Urinary bladder (tissue), 4 donors: ENCODE data around the gene HS1BP3. TPM values are rescaled to one million over a fixed set of nuclear protein-coding genes. Genes with fewer than 3 reads are reported as not detected.

ENCODE experiments used
- DNase-seq: peaks from one replicate; pipeline ENCODE4 v3.0.0-alpha.2; 2015; ENCODE audit errors: extremely low spot score
- H3K27ac ChIP-seq: one replicate; pipeline ENCODE4 v1.5.1; 2013; ENCODE audit warnings: low read depth, mild to moderate bottlenecking, moderate library complexity
- H3K36me3 ChIP-seq: one replicate; pipeline ENCODE4 v1.6.1; 2013; ENCODE audit warnings: mild to moderate bottlenecking, moderate library complexity; ENCODE audit not compliant: insufficient read depth
- H3K4me1 ChIP-seq: one replicate; pipeline ENCODE4 v1.6.1; 2013; ENCODE audit warnings: mild to moderate bottlenecking, moderate library complexity; ENCODE audit not compliant: insufficient read depth
- H3K4me3 ChIP-seq: one replicate; pipeline ENCODE4 v1.5.1; 2013; ENCODE audit warnings: low read depth, low read length
- WGBS: extraction: QIAGEN DNeasy Blood & Tissue Kit; methylation state at CpG from one replicate; pipeline ENCODE4 v1.1.7; 2013; 5-methylcytosine and 5-hydroxymethylcytosine counted together
- polyA plus RNA-seq: library from polyadenylated mRNA; stranded (reverse); fragments of 200-250 nt; gene quantifications from one replicate; pipeline ENCODE4 v1.2.3, GENCODE V29; 2013
- total RNA-seq: library from RNA; depleted of rRNA; stranded (reverse); fragments of >200 nt; gene quantifications from one replicate; pipeline ENCODE4 v1.2.3, GENCODE V29; 2014
- donor health status: healthy with polysubstance abuse.
- donor health status: healthy.

The HS1BP3 gene
- total and polyA plus RNA-seq, 2 donors, result 19.0 to 43.8 TPM

DNA sequence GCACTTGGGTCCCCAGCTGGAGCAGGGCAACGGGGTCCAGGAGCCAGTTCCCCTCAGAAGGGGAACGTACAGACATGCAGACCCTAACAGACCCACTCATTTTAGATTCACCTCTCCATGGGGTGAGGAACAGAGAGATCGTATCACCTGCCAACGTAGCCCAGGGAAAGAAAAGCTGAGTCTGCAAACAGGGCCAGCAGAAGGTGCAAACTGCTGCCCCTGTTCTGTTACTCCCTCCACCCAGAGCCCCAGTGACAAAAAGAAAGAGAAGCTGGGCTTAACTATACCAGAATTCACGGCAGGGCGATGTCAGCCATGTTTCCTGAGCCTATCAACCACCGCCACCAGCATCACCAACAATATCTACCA, 817 bp upstream of the HS1BP3 start:
- Histone ChIP-seq H3K4me1 (peaks cover 1% of the 10 kb centered on the region), H3K36me3 (no peaks in the 10 kb centered on the region), H3K4me3 (no peak overlapping the region), H3K27ac (peak overlapping the region; percentile 55)
- 65% methylated on average over 7 of the region's 7 CpGs for WGBS
- no peak for DNase-seq

DNA sequence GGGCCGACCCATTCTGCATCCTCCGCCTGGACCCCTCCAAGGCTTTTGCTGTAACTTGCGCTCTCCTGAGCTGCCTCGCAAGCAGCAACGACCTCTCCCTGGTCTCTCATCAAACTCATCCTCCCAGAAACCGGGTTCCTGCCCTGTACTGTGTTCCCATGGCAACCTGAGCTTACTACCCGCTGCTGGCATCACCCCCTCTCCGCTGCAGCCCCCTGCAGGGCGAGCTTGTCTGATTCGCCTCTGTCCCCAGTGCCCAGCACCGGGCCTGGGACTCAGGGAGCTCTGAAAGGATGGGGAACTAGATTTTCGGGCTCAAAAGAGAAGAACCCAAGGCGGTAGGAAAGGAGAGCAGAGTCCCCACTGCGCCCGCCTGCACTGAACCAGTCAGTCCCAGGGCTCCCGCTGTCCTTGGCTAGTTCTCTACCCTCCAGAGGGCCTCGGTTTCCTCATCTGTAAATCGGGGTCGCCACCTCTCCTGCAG, 463 bp downstream of the HS1BP3 start:
- WGBS, result 10% methylated on average over 19 of the region's 19 CpGs
- peaks cover 1% of the 10 kb centered on the region for H3K4me1 ChIP-seq
- no peak for DNase-seq
- no peaks in the 10 kb centered on the region for H3K36me3 ChIP-seq
- H3K4me3 ChIP-seq, result peak overlapping the region; percentile 52
- H3K27ac ChIP-seq, result peak overlapping the region; percentile 19

DNA sequence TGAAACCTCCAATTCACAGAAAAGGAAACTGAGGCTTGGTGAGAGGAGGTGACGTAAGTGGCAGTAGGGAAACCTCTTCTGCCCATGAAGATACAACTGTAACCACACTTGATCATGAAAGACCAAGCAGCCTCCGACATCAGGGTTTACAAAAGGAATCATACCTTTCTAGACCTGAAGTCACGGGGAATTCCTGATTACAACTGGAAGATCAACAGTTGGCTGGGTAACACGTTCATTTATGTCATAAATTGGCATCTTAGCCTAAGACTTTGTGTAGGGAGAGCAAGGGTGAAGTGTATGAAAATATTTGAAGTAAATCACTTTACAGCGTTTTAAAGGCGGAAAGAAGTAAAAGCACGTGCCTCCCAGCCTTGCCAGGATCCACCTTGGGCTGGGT, 922 bp downstream of the HS1BP3 start:
- Histone ChIP-seq H3K4me3 (peak overlapping the region; percentile 52), H3K27ac (no peak overlapping the region), H3K4me1 (peaks cover 1% of the 10 kb centered on the region), H3K36me3 (no peaks in the 10 kb centered on the region)
- 59% methylated on average over 7 of the region's 7 CpGs for WGBS
- no peak for DNase-seq

DNA sequence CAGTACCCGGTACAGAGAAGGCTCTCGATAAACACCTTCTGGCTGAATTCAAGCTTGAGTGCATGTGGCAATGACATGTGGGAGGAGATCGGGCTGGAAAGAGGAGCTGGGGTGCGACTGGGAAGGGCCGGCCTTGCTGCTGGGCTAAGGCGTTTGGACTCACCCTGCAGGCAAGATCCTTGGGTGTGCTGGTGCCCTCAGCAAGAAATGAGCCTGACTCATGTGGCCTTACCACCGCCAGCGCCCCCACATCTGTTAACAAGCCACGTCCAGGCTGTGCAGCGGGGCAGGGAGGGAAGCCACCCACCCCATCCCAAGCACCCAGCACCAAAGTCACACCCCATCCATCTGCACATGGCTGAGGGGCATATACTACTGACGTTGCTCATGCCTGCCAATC, 1.3 kb downstream of the HS1BP3 start:
- peaks cover 1% of the 10 kb centered on the region for H3K4me1 ChIP-seq
- H3K4me3 ChIP-seq, result no peak overlapping the region
- 79% methylated on average over 11 of the region's 11 CpGs for WGBS
- no peaks in the 10 kb centered on the region for H3K36me3 ChIP-seq
- DNase-seq, result no peak
- H3K27ac ChIP-seq, result no peak overlapping the region

DNA sequence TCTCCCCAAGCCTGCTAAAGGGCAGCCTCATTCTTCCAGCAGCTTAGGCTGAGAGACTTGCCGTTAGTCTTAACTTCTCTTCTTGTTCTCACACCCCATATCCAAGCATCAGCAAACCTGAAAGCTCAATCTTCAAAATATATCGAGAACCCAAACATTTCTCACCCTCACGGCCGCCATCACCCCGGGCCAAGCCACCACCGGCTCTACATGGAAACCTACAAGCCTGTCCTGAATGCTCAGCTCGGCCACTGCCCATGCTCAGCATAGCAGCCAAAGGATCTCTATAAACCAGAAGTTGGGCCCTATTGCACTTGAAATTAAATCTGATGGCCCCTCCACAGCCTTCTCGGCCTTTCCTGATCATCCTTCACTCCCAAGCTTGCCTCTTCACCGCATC, 2.1 kb downstream of the HS1BP3 start:
- no peaks in the 10 kb centered on the region for H3K36me3 ChIP-seq
- no peak overlapping the region for H3K27ac ChIP-seq
- no peak overlapping the region for H3K4me3 ChIP-seq
- WGBS, result 93% methylated on average over 9 of the region's 9 CpGs
- peaks cover 1% of the 10 kb centered on the region for H3K4me1 ChIP-seq
- no peak for DNase-seq

DNA sequence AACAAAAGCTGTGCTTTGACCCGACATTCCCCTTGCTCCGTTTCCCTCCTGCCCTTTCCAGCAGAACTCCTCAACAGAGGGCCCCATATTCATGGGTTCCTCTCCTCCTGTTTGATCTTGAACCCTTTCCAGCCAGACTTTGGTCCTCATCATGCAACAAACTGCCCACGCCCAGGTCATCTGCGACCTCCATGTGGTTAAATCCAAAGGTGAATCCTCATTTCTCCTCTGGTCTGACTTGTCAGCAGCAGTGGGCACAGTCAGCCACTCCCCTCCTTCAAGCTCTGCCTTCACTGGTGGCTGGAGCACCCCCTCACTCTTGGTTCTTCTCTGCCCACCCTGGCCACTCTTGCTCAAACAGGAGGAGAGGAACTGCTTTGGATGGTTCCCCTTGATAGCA, 2.7 kb downstream of the HS1BP3 start:
- peaks cover 1% of the 10 kb centered on the region for H3K4me1 ChIP-seq
- no peaks in the 10 kb centered on the region for H3K36me3 ChIP-seq
- WGBS, result 90% methylated on average over 4 of the region's 4 CpGs
- H3K27ac ChIP-seq, result no peak overlapping the region
- H3K4me3 ChIP-seq, result no peak overlapping the region
- DNase-seq, result no peak

DNA sequence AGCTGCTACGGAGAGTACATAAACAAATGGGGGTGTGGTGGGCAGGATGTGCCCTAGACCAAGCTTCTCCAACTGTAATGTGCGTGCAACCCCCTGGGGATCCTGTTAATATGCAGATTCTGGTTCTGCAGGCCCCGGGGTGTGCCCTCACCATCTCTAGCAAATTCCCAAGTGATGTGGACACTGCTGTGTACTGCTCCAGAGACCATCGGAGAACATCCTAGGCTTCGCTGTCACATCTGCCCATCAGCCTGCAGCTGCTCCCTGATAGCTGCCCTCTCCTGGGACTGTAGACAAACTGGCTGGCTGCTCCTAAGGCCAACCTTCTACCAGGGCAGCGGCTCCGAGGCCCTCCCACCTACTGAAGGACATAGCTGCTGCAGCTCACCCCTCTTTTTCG, 3.2 kb downstream of the HS1BP3 start:
- WGBS, result 79% methylated on average over 8 of the region's 8 CpGs
- Histone ChIP-seq H3K4me1 (peaks cover 1% of the 10 kb centered on the region), H3K27ac (no peak overlapping the region)

DNA sequence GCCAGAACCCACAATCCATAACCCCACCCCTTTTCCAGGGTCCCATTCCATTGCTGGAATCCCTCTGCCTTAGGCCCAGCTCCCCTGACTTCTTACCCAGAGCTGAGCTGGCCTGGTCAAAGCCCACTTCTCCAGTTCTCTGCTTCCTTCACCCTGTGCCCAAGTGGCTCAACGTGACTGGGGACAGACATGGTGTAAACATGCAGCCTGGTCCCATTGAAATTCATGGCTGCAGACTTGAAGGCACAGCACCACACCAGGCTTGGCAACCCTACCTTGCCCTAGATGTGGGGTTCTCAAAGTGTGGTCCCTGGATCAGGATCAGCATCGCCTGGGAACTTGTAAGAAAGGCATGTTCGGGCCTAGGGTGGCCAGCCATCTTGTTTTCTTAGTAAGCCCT, 3.7 kb downstream of the HS1BP3 start:
- H3K4me3 ChIP-seq, result no peak overlapping the region
- H3K4me1 ChIP-seq, result peaks cover 1% of the 10 kb centered on the region
- DNase-seq, result no peak
- H3K27ac ChIP-seq, result no peak overlapping the region
- H3K36me3 ChIP-seq, result no peaks in the 10 kb centered on the region
- 93% methylated on average over 3 of the region's 3 CpGs for WGBS

More for the DNA sequence above, 3.2 kb downstream of the HS1BP3 start:
- H3K4me3 ChIP-seq, result no peak overlapping the region
- no peaks in the 10 kb centered on the region for H3K36me3 ChIP-seq
- DNase-seq, result no peak

DNA sequence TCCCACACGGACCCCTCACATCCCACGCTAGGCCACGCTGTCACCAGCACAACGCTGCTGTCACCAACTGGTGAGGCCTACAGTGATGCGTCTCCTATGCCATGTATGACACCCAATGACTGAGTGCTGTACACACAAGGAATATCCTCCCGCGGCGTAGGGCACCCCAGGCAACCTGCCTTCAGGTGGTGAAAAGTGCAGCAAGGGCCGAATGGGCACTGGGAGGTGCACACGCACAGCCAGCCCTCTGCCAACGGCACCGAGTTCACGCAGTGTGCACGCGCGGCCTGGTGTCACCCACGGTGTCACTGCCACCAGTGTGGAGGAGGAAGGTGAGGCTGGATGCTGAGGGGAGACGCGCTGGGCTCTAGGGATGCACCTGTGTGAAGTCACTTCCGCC, 4.5 kb downstream of the HS1BP3 start:
- no peak overlapping the region for H3K27ac ChIP-seq
- H3K4me1 ChIP-seq, result peaks cover 1% of the 10 kb centered on the region
- no peaks in the 10 kb centered on the region for H3K36me3 ChIP-seq
- DNase-seq, result no peak
- no peak overlapping the region for H3K4me3 ChIP-seq
- 95% methylated on average over 20 of the region's 20 CpGs for WGBS

DNA sequence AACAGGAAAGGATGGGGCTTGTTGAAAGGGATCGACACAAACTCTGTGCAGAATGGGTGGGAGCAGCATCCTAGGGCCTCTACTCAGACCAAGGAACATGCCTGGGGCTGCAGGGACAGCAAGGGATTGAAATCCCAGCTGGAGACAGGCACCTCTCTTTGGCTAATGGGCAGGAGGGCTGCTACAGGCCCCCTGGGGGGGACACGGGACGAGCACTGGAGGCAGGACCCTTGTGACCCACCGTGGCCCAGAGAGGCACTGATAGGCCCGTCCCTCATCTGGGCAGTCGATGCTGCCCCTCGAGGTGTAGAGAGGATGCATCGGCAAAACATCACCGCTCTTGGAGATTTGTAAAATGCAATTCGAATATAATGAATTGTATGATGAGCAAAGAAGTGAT, 5.1 kb downstream of the HS1BP3 start:
- no peak overlapping the region for H3K4me3 ChIP-seq
- H3K36me3 ChIP-seq, result no peaks in the 10 kb centered on the region
- 88% methylated on average over 10 of the region's 10 CpGs for WGBS
- peaks cover 1% of the 10 kb centered on the region for H3K4me1 ChIP-seq
- H3K27ac ChIP-seq, result no peak overlapping the region
- no peak for DNase-seq

DNA sequence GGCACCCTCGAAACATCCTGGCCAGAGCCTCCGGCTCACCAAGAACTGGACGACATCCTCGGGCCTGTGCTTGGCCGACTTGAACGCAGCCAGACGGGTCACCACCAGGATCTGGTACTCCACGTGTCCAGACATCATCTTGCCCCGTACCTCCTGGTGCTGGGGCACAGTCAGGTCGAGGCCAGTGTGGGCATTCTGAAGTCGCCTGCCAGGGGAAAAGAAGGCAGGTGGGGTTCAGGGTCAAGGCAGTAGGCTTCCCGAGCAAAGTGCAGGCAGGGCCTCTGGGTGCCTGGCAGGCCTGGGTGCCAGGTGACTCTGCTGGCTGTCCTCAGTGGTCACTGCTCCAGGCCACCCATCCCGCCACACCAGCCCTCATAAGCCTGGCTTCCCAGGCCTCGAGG, 5.6 kb downstream of the HS1BP3 start:
- WGBS, result 93% methylated on average over 14 of the region's 14 CpGs
- H3K27ac ChIP-seq, result no peak overlapping the region
- no peaks in the 10 kb centered on the region for H3K36me3 ChIP-seq
- H3K4me1 ChIP-seq, result peaks cover 1% of the 10 kb centered on the region
- H3K4me3 ChIP-seq, result no peak overlapping the region
- no peak for DNase-seq

DNA sequence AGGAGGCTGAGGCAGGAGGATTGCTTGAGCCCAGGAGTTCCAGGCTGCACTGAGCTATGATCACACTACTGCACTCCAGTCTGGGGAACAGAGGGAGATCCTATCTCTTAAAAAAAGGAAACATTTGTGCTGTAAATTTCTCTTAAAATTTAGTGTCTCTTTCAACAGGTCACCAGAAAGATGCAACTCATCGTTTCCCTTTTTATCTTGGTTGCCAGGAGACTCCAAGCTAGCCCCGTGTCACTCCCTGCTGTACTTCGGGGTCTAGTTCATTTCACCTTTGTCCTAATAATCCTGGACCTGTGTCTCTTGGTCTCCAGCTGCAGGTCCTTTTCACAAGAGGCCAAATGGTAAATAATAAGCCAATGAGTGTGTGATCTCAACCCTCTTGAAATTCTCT, 7.1 kb downstream of the HS1BP3 start:
- Histone ChIP-seq H3K36me3 (no peaks in the 10 kb centered on the region), H3K4me3 (no peak overlapping the region), H3K4me1 (peaks cover under 1% of the 10 kb centered on the region), H3K27ac (no peak overlapping the region)
- WGBS, result 68% methylated on average over 3 of the region's 3 CpGs
- DNase-seq, result no peak

DNA sequence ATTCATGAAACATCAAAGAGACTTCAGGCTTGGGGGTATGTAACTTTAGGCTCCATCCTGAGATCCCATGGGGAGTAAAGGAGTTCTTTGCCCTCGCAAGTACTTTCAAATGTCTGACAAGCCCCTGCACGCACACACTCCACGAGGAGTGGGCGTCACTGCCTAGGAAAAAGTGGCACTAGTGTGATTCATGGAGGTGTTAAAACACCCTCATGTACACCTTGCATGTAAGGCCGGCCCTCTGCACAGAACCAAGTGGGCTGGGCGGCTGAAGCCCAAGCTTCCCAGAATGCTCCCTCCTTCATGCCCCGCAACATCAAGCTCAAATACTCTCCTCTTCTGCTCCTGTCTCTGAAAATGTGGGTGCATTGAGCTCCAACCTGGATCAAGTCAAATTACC, 7.8 kb downstream of the HS1BP3 start:
- no peak overlapping the region for H3K4me3 ChIP-seq
- H3K4me1 ChIP-seq, result no peaks in the 10 kb centered on the region
- DNase-seq, result no peak
- H3K27ac ChIP-seq, result no peak overlapping the region
- no peaks in the 10 kb centered on the region for H3K36me3 ChIP-seq
- 90% methylated on average over 7 of the region's 7 CpGs for WGBS

DNA sequence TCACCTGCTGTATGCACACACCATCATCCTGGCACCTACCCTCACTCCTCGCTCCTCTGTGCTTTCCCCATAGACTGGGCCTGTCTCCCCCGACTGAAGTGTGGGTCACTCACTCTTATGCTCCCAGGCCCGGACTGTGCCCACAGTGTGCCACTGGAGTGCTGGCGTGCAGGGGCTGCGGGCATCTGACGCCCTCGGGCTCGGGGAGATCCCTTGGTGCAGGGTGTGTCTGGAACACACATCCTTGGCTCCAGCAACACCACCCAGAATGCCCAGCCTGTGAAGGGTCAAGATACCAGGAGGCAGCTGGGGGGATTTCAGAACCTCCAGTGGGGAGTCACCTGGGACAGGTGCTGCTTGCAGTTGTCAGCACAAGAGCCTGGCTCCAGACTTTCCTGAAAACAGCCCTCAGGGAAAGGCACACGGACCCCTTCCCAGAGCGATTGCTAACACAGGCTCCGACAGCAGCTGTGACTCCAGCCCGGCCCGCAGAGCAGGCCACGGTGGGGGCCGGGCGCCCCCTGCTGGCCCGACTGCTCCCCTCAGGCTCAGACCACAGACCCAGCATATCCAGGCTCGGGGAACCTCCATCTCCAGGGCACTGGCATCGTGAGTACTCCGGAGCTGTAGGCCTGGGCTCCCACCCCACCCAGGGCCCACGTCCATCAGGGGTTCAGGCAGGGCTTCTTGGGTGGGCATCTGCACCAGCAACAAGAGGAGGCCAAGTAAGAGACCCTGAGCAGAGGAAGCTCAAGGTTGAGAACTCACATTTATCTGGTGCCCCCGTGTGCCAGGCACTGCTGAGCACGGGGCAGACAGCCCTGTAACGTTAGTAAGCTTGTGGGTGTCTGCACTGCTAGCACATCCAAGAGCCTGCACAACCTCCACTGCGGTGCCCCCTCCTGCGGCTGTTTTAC, 8.6 kb downstream of the HS1BP3 start:
- H3K4me1 ChIP-seq, result no peaks in the 10 kb centered on the region
- H3K4me3 ChIP-seq, result no peak overlapping the region
- DNase-seq, result no peak
- 36% methylated on average over 26 of the region's 26 CpGs for WGBS
- H3K36me3 ChIP-seq, result no peaks in the 10 kb centered on the region
- H3K27ac ChIP-seq, result no peak overlapping the region
